NCI-H2107 treated with DMSO at 0.1 percent for 48 hours (cell line): Measurements from ENCODE around the gene ZNF831.

Experiments
- DNase-seq: peaks from one replicate; lab custom pipeline; 2025; ENCODE audit not compliant: unreplicated experiment; lab: John Stamatoyannopoulos, UW

The ZNF831 gene

DNA sequence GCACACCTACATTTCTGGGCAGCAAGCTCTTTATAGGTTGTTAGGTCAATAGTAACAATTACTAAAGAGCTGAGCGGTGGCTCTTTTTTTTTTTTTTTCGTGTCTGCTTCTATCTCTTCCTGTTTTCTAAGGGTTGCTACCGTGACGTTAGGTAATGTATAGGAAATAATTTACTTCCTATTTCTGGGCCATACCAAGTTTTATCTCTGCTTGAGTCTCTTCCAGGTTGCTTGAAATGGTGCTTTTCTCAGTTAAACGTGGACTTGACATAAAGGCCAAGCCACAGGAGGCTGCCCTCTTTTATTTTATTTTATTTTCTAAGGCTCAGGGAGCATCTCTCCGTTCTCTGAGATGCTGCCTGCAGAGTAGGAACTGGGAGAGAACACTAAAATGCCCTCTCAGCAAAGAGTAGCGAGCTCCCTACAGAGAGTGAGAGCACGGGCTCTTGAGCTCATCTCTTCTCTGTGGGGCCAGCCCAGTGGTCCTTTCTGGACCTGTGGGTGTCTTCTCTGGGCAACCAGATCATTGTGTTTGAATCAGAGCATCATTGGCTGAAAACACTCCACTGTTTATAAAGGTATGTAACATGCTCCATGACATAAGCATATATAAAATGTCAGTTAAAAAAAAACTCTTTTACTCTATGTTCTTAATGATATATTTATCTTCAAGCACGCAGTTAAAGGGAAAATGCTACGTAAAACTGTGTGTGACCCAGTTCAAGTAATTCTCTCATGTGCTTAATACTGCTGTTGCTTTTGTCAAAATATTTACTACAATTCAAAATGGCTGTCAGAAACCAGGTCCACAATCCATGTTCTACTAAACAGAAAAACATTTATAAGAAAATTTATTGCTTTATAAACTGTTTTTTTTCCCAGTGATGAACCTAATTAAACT is at the start of gene ZNF831:
Gene ZNF831 (plus strand): TSS at position 191 of the 900 bp plus-strand sequence. CDS start 27,199 bp downstream, outside the sequence.
- DNase-seq, result no peak

DNA sequence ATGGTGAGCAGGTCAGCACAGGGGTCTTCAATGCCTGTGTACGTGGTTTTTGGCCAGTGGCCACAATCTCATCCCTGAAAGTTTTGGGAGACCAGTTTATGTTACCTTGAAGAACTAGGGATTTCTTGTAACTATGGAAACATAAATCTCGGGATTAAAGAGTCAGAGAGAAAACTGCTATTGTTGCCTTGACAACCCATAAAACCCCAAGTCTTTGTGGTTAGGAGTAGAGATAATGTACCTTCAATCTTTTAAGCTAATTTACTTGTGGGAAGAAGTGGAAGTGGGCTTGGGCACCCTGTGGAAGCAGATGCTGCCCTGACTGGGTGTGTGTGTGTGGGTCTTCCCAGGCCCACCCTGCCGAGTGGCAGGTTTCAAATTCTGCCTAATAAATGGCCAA is 46.1 kb upstream of the ZNF831 start:
- DNase-seq, result no peak

DNA sequence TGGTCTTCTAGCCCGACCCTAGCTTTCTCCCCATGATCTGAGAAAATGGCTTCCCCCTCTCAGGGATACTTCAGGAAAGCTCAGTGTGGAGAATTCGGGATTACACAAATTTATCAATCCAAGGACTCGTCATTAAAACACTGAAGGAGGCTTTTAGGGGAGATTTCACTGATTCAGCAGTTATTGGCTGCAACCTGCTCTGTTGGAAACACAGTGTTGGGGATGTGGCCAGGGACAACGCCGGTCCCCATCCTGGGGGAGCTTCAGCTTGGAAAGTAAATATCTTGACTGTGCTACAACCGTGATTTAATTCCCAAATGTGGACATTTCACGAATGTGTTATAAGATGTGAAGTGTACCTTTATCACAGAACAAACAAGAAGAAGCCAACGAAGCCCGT is 44.8 kb upstream of the ZNF831 start:
- no peak for DNase-seq

DNA sequence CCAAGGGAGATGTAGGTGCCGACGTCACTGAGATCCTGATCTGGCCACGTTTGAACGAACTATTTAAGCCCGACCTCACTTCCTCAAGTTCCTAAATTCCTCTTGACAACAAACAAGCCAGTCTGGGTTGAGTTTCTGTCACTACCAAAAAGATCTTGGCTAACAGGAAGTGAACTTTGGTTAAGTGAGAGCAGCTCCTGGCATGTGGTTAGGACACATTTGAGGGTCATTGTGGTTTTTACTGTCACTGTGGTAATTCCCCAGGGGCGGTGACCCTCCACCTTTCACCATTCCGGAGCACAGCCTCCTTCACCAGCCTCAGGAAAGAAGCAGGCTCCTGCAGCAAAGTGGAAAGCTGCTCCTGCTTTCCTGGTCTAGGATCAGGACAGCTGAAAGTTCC is 43.1 kb upstream of the ZNF831 start:
- no peak for DNase-seq

DNA sequence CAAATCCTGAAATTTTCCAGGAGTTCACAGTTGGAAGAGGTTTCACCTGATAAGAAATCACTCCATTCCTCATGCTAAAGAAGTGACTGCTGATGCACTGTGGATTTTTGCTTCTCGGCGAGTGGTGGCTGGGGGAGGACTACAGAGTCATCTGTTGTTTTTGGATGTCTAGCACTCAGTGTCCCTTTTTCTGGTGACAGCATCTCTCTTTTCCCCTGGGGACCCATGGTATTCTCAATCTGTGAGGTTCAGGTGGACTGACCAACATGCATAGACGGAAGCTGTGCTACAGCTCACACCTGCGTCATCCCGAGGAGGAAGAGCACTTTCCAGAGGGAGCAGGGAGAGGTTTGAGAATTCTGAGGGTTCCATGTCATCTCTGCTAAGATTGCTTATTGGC is 42.7 kb upstream of the ZNF831 start:
- no peak for DNase-seq

DNA sequence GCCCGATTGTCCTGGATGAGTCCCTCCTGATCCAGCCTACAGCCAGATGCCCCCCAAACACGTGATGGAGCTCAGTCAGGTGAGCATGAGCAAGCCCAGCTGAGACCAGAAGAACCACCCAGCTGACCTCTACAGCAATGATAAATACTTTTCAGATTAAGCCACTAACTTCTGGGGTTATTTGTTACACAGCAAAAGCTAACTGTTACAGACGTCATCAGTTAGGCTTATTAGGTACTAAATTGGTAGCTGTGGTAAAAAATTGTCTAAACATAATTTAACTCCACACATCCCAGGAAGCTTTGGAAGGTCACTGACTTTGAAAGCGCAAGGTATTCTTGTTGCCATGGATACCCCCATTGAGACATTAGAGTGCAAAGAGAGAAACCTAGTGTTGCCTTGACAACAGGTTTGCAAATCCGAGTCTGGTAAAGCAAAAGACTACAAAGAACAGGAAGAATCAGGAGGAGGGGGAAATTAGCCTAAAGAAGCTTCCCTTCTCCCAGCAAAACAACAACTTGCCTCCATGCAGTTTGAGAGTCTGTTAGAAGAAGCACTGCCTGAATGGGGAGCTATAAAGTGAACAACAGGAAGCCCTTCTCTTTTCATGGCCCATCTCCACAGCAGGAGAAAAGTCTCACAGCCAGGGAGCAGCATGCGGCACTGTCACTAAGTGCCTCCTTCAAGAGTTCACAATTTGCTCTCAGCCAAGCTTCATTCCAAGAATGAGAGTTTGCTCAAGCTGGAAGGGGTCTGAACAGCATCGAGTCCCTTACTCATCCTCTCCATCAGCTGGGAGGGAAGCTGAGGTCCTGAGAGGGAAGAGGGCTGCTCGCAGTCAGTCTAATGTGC is 41.7 kb upstream of the ZNF831 start:
- no peak for DNase-seq

DNA sequence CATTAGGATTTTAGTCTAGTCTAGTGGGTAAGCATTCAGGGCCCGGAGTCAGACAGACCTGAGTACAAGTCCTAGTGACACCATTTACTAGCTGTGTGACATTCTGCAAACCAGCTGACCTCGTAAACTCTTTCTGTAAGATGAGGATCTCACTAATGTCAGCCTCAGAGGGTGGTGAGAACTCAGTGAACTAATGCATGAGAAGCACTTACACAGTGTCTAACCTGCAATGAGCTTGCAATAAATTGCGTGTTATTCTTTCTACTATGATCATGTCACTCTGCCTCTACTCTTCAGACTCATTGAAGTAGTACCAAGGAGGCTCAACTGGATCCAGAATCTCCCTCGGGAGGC is 41.1 kb upstream of the ZNF831 start:
- DNase-seq, result no peak

DNA sequence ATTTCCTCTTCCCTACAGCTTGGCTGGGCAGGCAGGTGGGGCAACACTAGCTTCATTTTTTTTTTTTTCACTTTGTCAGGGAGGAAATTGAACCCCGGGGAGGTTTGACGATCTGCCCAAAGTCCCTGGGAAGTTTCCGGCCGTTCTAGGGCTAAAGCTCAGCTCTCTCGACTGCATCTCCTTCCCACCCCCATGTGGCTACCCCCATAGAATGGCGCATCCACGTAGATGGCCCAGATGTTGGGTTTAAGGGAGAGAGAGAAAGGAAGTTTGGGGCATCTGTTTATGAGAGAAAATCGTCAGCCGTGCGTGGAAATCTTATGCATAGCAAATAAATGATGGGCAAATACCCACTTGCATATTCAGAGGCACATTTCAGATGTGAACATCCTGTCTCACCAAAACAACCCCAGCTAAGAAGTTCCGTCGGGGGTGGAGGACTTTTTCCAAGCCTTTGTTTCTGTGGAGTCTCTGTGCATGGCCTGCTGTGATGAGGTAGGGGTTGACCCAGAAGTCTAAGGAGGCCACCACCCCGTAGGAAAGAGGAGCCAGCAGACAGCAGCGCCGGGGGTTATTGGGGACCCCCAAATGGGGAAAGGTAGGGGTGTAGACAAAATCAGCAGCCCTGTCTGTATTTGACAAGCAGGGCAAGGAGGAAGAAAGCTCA is 40.5 kb upstream of the ZNF831 start:
- no peak for DNase-seq

DNA sequence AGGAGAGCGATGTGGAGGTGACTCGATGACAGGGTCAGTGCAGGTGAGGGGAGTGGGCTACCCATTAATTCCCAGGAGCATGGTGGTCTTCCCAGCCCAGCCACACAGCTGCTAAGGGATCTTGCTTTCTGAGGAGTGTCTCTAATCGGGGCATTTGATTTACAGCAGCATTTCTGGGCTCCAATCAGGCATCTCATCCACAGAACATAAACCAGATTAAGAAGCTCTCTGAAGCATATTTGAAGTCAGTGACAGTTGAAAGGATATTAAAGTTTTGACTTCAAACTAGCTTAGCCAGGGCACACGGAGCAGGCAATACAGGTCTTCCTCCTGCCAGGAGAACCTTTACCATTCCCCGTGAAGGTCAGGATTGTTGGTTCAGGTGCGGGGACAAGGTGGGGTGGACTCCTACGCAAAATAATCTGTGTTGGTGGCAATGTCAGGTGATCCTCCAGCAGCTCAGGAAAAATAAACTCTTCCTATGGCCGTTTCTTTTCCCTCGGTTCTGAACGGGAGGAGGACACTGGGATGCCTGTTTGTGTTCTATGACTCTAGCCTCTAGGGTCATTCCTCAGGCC is 39.9 kb upstream of the ZNF831 start:
- no peak for DNase-seq

DNA sequence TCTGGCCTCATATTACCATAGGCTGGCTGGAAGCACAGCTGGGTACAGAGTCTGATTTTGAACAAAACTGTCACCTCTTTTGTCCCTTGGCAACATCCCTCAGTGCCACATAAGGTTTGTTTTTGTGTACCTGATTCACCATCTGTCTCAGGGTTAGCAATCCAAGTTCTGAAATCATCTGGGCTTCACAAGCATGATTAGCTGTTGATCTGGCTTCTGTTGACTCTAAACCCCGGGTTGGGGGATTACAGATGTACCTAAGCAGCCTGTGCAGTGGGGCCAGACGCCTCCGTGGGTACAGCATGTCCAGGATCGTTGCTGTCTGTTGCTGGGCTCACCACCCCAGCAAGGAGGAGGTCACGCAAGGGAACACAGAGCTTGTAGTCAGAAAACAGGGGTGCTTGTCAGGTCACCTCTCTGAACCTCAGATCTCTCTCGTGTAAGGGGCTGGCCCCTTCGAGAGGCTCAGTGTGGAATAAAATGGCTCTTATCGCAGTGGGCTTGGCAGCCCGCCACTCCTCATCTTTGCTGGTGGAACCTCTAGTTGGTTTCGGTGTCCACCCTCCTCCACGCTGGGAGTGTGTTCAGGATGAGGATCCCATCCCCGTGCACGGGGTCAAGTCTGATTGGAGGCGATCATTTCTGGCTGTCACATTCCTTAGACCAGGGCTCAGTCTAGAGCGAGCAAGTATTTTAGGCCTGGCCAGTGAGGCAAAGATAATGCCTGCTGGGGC is 39.2 kb upstream of the ZNF831 start:
- no peak for DNase-seq

DNA sequence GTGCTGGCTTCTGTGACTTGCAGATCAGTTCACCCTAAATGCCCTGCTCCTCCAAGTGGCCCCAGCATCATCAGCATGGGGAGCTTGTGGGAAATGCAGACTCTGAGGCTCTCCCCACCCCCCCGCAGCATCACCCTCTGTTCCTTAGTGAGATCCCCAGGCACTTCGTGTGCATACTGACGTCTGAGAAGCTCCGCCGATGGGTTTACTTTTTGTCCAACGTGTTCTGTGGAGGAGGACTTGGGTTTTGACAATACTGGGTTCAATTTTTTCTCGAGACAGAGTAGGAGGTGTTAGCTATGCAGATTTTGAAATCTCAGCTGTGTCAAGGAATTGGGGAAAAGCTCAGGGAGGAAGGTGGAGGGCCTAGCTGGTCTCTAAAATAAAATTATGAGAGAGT is 38.3 kb upstream of the ZNF831 start:
- no peak for DNase-seq

DNA sequence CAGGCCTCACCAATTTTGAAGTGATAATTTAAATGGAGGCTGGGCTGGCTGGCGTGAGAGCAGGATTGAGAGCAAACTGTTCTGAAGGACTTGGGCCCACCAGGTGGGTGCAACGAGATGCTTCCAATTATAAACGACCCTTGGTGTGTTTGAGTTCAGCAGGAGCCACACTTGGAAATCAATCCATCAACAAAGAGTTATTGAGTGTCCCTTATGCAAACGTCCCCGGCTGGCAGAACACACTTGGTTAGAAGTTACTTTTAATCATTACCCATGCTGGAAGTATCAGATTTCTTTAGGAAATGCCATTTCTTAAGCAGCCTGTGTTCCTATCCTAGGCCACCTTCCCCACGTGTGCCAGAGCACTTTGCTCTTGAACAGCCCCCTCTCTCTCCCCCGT is 37.8 kb upstream of the ZNF831 start:
- no peak for DNase-seq

DNA sequence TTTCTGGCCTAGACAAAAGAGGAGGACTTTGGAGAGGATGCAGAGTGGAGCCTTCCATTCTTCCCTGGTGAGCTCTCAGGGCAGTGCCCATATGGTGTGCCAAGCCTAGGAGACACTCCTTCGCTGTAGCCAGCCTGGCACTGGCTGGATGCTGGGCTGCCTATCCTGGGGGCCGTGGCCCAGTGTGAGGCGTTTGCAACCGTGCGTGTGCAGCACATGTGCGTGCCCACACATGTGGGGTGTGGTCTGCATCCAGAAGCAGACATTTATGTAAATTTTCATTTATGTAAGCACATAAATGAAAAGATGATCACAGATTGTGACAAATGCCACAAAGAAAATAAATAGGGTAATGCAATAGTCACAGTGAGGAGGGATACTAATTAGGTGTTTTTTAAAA is 35.8 kb upstream of the ZNF831 start:
- DNase-seq, result no peak

DNA sequence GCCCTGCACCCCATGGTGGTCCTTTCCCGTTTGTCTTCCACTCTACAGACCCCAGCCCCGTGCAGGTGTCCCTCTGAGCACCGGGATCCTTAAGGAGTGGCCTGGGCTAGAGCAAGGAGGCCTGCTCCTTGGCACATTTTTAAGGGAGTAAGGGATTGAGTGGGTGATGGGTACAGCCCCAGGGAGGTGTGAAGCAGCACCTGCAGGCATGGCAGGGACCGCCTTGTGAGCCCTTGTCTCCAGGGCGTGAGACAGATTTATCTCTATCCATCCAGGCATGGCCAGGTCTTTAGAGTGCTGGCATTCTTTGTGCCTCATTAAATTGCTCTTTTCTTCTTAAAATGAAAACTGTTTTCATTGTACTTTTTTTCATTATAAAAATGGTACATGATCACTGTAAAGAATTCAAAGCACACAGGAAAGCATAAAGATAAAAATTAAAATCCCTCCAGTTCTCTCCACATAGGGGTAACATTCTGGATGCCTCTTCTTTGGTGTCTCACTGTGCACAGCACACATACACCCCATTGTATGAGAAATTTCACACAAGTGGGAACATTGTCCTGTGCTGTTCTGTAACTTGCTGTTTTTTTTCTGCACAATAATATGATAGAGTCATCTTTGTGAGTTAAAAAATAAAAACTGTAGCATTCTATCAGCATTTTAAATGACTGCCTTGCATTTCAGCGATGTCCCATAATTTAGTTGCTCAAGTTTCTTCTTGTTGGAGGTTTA is 31.9 kb upstream of the ZNF831 start:
- no peak for DNase-seq

DNA sequence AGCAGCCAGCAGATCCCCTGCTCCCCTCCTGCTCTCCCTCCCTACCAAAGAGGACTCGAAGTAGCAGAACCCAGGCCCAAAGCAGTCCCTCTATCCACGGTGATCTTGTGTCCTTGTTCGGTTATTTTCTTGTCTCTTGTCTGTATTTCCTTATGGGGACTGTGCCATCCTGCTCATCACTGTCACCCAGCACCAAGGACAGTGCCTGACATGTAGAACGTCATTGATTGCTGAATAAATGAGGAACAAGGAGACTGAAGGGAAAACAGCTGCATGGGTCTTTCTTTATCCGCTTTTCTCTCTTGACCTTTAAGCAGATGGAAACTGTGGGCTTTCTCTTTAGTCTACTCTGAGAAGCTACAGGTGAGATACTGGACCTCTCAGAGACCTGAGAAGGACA is 29.4 kb upstream of the ZNF831 start:
- DNase-seq, result no peak

DNA sequence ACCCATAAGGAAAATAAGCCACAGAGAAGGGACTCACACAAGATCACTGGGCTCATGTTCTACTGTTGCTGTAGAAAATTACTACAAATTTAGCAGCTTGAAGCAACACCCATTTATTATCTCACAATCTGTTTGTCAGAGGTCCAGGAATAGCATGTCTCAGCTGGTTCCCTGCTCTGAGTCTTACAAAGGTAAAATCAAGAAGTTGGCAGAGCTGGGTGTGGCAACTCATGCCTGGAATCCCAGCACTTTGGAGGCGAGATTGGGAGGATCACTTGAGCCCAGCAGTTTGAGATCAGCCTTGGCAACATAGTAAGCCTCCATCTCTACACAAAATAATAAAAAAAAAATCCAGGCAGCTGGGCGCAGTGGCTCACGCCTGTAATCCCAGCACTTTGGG is 28.5 kb upstream of the ZNF831 start:
- DNase-seq, result no peak

DNA sequence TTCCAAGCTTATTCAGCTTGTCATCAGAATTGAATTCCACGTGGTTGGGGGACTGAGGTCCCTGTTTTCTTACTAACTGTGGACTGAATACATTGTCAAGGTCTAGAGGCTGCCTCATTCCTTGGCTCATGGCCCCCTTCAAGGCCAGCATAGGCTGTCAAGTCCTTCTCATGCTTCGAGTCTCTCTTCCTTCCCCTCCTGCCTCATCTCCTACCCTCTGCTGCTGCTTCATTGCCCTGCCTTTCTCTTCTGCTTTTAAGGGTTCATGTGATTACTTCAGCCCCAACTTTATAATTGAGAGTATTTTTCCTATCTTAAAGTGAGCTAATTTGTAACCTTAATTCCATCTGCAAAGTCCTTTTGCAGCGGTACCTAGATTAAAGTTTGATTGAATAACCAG is 27.6 kb upstream of the ZNF831 start:
- DNase-seq, result no peak

DNA sequence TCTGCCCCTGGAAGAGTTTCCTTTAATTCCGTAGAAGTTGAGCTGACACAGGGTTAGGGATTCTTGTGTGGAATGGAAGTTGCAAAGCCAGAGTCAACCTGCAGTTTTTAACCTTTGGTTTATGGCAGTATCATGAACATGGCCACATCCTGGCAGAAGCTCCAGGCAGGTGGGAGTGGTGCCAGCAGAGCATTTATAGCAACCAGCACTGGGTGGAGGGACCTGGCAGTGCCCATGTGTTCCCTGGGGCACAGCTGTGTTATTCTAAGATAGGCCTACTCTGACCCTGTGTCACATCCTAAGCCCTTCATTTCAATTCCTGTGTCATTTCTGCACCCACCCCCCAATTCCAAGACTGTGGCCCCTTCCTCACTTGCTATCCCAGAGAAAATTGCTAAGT is 26.1 kb upstream of the ZNF831 start:
- no peak for DNase-seq

DNA sequence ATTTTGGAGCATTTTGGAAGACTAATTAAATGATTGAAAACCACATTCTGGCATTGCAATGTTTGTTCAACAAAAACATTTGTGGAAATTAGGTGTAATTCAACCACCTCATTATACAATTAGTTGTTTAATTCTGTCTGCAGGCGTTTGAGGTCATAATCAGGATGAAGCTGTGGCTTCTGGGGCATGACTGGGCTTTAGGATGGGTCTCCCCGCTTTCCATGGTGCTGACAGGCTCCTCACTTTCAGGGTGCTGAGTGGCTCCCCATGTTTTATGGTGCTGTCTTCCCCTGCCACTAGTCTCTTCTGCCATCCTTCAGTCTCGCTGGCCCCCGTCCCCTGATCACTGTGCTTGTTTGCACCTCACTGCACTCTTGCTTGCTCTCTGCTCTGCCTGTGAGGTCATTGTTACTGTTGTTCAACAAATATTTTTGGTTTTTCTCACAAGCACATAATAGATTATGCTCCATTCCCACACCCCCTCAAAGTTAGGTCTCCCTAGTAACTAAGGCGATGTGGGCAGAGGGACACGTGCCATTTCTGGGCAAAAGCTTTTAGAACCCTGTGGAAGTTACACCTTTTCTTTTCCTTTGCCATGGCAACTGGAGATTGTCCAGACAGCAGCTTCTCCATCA is 25.4 kb upstream of the ZNF831 start:
- no peak for DNase-seq

DNA sequence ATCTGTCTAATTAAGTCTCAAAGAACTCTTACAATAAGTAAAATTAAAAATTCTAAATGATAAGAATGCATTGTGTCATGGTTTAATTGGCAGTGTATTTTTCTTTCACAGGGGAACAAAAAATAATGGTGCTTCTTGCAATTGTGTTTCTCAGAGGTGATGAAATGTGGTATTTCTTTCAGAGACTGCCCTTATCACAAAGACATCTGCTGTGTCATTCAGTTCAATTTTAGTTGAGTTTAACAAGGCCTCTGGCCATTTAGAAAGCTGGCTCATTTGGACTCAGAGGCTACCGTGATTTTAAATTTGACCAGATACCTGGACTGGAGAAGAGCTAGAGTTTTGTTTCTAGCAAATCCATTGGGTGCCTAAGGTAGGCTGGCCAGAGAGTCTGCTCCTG is 23.6 kb upstream of the ZNF831 start:
- DNase-seq, result no peak
